GM12864 (cell line): ENCODE results near the gene GPR157.
A peak's percentile ranks its signal among the peaks of the same experiment; 100 is the strongest.

Source experiments
- DNase-seq: peaks from one replicate; pipeline ENCODE4 v3.0.0-alpha.2; 2011; ENCODE audit warnings: low read depth
- H3K4me3 ChIP-seq: 2 replicates; pipeline ENCODE4 v1.5.1; 2011; ENCODE audit warnings: mild to moderate bottlenecking, low read depth, low read length, control low read depth
- TF ChIP-seq, protein P1 (sequence below): IDR thresholded peaks from 2 replicates; pipeline ENCODE4 v1.5.1; 2011; ENCODE audit warnings: low read depth, mild to moderate bottlenecking, moderate library complexity, low read length, control low read depth, inconsistent platforms; ENCODE audit errors: missing control alignments

Gene GPR157

DNA sequence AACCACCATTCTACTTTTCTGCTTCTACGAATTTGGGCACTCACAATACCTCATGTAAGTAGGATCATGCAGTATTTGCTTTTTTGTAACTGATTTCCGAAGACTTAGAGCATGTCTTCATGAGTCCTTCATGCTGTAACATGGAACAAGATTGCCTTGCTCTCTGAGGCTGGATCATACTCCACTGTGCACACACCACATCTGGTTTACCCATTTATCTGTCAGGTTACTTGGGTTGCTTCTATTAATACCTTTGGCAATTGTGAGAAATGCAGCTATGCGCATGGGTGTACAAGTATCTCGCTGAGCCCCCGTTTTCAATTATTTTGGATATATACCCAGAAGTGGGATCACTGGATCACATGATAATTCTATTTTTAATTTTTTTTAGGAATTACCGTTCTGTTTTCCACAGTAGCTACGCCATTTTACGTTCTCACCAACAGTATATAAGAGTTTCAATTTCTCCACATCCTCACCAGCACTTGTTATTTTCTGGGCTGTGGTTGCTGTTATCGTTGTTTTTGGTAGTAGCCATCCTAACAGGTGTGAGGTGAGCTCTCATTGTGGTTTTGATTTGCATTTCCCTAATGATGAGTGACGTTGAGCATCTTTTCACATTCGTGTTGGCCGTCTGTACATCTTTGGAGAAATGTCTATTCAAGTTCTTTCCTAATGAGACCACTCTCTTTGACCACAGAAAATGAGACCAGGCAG lies 48.8 kb downstream of the GPR157 start:
- DNase-seq: peak; percentile 91
- no peak overlapping the region; the same call in 1 of the 2 replicates for H3K4me3 ChIP-seq
- TF ChIP-seq, protein P1, sequence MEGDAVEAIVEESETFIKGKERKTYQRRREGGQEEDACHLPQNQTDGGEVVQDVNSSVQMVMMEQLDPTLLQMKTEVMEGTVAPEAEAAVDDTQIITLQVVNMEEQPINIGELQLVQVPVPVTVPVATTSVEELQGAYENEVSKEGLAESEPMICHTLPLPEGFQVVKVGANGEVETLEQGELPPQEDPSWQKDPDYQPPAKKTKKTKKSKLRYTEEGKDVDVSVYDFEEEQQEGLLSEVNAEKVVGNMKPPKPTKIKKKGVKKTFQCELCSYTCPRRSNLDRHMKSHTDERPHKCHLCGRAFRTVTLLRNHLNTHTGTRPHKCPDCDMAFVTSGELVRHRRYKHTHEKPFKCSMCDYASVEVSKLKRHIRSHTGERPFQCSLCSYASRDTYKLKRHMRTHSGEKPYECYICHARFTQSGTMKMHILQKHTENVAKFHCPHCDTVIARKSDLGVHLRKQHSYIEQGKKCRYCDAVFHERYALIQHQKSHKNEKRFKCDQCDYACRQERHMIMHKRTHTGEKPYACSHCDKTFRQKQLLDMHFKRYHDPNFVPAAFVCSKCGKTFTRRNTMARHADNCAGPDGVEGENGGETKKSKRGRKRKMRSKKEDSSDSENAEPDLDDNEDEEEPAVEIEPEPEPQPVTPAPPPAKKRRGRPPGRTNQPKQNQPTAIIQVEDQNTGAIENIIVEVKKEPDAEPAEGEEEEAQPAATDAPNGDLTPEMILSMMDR: no peak

DNA sequence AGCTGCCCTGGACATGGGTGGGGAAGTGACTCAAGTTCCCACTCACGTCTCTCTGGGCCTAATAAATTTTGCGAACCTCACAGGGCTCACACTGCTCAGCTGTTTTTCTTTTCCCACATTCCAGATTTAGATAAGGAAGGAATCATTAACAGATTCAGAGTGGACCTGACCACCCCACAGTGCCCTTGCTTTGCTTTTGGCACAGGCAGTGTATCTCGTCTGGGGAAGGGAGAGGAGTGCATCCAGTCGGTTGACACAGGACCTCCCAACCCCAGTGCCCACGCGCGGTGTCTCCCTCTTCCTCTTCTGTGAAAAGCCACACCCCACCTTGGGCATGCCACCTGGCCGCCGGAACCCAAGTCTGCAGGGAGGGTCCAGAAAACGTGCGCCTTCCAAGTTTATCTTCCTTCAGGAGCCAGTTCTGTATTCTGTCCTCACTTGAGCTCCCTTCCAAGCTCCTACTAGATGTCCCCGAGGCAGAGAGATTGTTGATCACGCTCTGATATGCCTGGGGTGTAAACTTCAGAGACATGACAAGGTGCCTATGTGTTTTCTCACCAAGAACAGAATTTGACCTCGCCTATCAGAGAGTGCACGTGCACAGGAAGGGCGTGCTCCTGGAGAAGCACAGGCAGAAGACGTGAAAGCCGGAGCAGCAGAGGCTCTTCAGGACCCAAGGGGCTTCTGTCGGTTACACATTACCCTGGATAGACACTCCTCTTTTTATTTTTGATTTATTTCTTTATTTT lies 50.0 kb downstream of the GPR157 start:
- no peak for DNase-seq

DNA sequence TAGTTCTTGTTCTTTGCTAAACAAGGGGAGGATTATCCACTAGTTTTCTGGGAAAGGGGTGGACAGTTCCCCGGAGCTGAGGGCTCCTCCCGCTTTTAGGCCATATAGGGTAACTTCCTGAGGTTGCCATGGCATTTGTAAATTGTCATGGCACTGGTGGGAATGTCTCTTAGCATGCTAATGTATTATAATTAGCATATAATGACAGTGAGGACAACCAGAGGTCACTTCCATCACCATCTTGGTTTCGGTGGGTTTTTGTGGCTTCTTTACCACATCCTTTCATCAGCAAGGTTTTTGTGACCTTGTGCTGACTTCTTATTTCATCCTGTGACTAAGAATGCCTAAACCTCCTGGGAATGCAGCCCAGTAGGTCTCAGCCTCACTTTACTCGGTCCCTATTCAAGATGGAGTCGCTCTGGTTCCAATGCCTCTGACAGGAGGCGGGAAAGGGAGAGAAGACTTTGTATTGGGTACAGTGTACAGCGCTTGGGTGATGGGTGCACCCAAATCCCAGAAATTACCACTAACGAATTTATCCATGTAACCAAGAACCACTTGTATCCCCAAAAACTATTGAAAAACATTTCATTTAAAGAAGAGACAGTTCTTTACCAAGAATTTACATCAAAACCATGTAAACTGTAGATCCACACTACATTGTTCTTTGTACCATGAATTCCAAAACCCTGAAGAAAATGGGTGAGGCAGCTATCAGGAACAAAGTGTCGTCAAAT lies 50.7 kb downstream of the GPR157 start:
- TF ChIP-seq, protein P1: no peak
- no peak overlapping the region for H3K4me3 ChIP-seq
- DNase-seq: peak; percentile 92

More for the DNA sequence above, 50.0 kb downstream of the GPR157 start:
- TF ChIP-seq, protein P1: no peak
- H3K4me3 ChIP-seq: no peak overlapping the region

DNA sequence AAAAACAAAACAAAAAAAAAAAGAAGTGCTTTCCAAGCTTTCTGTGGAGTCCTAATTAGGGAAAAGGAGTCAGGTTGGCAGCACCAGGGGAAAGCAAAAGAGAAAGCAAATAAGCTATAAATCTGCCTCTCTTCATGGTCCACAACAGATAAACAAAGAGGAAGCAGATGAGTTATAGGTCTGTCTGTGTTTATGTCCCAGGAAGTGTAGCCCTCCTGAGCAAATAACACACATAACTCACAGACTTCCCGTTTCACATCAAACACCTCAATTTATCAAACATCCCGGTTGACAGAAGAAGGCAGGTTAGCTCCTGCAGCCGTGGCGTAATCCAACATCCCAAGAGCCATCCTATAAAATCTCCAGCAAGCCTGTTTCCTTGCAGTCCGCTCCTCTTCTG lies 53.9 kb downstream of the GPR157 start:
- DNase-seq: no peak
- no peak overlapping the region for H3K4me3 ChIP-seq
- TF ChIP-seq, protein P1: no peak

DNA sequence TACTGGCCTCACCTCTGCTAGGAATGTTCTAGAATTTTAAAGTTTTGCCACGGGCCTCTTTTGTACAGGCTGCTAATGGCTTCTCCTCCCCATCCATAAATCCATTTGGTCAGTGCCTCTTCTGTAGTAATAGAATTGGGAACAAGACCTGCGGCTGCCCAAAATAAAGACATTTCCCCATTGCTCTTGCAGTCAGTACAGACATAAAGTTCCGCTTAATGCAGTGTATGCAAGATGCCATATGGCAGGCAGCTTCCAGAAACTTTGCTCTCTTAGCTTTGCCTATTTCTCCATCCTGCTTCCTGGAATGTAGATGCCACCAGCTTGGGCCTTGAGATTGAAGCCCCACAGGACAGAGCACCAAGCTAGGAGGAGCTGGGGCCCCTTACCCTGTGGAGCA lies 55.8 kb downstream of the GPR157 start:
- TF ChIP-seq, protein P1: no peak
- no peak for DNase-seq

DNA sequence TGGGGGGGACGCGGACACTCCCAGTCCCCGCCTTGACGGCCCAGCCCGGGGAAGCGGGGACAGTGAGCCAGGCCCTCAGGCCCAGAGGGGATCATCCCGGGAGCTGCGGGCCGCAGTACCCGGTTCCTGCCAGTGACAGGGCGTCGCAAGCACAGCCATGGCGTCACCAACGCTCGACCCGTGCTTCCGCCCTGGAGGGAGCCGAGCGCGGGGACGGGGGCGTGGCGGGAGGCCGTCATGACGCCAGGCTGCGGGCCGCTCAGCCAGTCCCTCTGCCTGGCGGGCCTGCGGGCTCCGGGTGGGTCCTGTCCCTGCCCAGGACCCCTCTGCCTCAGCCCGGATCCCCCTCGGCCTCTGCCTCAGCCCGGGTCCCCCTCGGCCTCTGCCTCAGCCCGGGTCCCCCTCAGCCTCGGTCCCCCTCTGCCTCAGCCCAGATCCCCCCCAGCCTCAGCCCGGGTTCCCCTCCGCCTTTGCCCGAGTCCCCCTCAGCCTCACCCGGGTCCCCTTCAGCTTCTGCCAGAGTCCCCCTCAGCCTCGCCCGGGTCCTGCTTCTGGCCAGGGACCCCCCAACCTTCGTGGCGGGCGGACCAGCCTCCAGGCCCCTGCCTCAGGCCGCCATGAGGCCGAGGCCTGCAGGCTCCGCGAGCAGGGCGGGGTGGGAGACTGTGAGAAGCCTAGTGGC lies 57.2 kb downstream of the GPR157 start:
- TF ChIP-seq, protein P1: no peak
- DNase-seq: no peak
- no peak overlapping the region for H3K4me3 ChIP-seq

More for the DNA sequence above, 55.8 kb downstream of the GPR157 start:
- no peak overlapping the region for H3K4me3 ChIP-seq
